Activated CD4-positive, alpha-beta T cell treated with anti-CD3 and anti-CD28 coated beads, Interleukin-10, Interleukin-2, amounts not matched to agents 100 ng/mL and 50 ng/mL, durations not matched to agents 16 hours and 8 hours (primary cell): ENCODE results near the gene TMEM89.
A peak's percentile ranks its signal among the peaks of the same experiment; 100 is the strongest.

ENCODE experiments used
- DNase-seq: peaks from one replicate; pipeline ENCODE4 v3.0.0-alpha.2; 2020

The TMEM89 gene, protein sequence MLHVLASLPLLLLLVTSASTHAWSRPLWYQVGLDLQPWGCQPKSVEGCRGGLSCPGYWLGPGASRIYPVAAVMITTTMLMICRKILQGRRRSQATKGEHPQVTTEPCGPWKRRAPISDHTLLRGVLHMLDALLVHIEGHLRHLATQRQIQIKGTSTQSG

DNA sequence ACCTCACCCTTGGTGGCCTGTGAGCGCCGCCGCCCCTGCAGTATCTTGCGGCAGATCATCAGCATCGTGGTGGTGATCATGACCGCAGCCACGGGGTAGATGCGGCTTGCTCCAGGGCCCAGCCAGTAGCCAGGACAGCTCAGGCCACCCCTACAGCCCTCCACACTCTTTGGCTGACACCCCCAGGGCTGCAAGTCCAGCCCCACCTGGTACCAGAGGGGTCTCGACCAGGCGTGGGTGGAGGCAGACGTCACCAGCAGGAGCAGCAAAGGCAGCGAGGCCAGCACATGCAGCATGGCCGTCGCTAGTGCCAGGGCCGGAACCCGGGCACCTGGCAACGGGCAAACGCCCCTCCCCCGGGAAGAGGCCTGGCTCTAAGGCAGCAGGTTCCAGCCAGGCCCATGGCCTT lies at the start of gene TMEM89:
TMEM89 (minus strand) TSS at position 309 of the 409 bp plus-strand sequence; CDS start at position 296, 13 bp downstream.
- DNase-seq: no peak

DNA sequence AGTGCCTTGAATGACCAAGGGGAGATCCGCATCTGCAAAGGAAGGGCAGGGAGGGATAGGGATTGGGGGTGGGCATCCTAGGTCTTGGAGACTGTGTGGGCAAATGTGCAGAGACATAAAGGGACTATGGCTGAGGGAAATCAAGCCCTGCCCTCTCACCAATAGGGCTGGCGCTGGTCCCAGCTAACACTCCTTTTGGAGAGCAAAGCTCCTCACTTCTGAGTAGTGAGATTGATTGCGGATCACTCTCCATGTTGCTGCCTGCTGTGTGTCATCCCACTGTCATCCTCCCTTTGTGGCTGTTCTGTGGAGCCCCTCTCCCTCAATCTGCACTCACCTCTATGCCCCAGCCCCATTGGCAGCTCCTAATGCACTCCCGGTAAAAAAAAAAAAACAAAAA lies 43.4 kb upstream of the TMEM89 start:
- no peak for DNase-seq

DNA sequence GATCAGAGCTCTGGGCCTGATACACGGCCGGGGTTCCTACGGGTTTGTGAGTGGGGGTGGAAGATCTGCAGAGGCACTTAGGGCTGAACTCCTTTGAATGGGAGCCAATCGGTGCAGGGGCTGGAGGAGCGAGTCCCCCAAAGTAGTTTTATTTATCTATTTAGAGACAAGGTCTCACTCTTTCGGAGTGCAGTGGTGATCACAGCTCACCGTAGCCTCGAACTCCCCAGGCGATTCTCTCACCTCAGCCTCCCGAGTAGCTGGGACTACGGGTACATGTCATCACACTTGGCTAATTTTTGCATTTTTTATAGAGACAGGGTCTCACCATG lies 42.7 kb upstream of the TMEM89 start:
- DNase-seq: no peak

DNA sequence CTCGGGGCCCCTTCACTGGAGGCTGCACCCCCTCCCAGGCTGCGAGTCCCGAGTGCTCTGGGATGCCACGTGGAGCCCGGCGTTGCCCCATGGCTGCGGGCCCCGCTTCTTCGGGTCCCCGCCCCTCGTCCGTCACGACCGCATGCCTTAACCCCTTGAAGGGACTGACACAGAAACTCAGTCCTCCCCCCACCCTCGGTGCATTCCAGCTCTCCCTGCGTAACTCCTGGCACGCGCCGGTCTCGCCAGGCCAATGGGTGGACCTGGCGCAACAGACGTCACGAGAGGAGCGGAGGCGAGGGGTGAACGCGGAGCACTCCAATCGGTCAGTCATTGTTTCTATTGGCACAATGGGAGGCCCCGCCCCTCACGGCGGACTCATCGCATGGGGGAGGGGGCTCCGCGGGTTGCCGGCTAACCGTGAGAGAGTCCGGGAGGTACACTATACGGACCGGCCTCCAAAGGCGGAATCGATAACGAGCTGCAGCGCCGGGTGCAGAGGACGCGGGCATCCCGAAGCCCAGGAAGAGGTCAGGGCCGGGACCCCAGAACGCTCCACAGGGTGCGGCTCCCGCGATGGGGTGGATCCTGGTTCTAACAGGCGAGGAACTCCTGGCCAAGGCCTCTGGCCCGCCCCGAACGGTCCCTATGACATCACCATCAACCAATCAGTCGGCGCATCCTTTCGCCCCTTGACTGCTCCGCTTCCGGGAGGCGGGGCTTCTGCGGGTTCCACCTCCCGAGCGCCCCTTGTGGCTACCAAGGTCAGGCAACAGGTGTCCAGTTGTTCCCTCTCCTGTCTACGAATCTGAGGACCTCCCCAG lies 42.1 kb upstream of the TMEM89 start:
- DNase-seq: peak; percentile 99

DNA sequence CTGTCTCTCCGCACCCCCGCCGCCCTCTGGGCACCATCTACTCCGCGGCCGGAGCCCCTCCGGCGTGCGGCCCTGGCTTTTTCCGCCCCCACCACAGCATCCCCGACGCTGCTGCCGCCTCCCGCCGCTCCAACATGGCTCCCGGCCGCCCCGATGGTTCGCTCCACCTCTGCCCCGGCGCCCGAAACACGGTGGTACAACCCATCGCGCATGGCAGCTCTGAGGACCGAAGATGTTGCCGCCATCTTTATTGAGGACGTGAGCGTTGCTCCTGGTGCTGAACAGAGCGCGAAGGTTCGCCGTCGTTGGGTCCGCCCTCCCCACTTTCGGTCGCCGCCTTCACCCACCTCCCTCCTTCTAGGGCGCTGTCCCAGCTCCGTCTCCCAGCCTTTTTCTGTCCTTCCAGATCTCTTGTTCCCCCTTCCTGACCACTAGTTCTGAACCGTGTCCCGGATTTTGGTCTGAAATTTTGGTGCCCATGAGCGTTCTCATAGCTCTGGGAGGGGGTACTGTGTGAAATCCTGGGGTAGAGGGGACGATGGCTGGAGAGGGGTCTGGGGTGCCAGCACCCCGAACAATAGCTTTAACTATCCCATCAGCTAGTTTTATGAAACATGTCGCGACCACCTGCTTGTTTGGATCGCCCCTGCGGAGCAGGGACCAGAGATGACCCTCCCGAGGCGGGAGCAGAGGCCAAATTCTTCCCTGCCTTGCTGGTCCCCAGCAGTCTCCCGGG lies 41.4 kb upstream of the TMEM89 start, which contains the start of gene CELSR3:
CELSR3 (minus strand) TSS at position 134 of the 736 bp plus-strand sequence. CDS start 252 bp downstream, outside the sequence.
- DNase-seq: peak; percentile 91

DNA sequence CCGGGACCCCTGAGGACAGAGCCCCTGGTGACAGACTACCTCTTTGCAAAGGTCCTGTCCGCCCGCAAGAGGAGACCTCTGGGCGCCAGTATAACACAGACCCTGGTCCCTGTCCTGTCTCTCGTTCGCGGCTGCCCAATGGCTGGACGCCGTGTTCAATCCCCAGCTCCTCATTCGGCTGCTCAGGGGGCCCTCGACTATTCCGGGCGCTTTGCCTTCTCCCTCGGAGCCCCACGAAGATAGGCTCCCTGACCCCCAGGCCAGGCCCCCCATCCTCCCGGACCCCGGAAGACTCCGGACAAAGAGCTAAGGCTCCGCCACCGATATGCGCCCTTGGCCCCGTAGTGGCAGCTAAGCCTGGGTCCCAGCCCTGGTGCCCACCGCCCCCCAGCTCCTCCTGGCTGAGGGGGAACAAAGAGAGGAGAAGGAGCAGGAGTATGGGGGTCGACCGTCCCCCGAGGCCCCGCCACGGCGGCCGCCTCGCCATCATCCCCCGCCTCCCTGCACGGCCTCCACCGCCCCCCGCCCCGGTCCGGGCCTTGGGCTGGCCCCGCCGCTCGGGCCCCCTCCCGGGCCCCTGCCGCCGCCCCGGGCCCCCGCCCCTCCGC lies 40.7 kb upstream of the TMEM89 start:
- DNase-seq: no peak

DNA sequence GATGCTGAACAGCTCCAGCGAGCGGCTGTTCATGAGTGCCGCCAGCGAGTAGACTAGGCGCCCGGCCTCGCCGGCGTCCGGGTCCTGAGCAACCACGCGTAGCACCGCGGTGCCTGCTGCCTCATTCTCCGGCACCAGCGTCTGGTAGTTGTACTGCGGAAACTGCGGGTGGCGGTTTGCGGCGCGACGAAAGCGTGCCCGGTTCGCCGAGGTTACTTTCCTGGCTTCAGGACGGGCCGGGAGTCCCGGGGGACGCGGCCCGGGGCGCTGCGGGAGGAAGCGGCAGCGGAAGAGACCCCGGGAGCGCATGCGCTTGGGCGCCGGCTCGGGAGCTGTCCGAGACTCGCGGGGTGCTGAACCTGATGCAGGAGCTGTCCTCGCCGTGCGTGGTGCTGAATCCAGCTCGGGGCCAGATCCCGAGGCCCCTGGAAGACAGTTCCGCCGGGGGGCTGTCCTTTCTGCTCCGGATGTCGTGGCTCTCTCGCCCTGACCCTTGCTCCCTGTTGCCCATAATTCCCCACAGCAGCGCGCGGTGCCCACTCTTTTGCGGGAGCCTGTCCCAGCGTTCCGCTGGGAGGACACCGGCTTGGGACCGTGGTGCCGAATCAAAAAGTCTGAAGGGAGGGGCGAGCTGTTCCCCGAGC lies 40.1 kb upstream of the TMEM89 start:
- peak; percentile 67 for DNase-seq

DNA sequence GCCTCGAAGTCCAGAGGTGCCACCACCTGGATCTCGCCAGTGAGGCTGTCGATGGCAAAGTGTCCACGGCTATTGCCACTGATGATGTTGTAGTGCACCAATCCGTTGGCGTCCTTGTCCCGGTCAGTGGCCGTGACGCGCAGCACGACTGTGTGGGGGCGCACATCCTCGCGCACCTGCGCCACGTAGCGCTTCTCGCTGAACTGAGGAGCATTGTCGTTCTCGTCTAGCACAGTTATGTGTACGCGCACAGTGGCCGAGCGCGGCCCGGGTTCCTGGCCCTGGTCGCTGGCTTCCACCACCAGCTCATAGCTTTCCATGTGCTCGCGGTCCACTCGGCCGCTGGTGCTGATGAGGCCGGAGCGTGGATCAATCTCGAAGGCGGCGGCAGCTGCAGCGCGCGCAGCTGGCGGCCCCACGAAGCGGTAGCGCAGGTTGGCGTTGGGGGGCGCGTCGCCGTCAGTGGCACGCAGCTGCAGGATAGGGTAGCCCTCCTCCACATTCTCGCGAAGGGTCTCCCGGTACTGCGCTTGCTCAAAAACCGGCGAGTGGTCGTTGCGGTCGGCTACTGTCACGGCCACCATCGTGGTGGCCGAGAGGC lies 39.3 kb upstream of the TMEM89 start:
- DNase-seq: no peak

DNA sequence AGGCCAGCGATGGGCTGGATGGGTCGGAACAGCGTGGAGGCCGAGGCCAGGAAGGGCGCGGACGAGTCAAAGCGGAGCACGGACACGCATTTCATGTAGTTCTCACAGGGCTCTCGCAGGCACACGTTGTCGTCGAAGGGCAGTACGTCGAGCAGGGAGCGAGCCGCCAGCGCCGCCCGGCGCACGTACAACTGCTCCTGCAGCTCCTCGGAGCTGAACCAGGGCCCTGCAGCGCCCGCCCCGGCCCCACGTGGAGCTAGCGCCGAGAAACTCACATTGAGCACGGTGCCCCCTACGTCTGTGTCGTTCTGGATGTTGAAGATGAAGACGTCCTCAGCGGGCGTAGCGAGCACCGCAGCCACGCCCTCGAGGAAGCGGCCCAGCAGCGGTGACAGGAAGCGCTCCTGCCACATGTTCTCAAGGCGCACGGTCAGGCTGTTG lies 35.3 kb upstream of the TMEM89 start:
- DNase-seq: peak; percentile 54

DNA sequence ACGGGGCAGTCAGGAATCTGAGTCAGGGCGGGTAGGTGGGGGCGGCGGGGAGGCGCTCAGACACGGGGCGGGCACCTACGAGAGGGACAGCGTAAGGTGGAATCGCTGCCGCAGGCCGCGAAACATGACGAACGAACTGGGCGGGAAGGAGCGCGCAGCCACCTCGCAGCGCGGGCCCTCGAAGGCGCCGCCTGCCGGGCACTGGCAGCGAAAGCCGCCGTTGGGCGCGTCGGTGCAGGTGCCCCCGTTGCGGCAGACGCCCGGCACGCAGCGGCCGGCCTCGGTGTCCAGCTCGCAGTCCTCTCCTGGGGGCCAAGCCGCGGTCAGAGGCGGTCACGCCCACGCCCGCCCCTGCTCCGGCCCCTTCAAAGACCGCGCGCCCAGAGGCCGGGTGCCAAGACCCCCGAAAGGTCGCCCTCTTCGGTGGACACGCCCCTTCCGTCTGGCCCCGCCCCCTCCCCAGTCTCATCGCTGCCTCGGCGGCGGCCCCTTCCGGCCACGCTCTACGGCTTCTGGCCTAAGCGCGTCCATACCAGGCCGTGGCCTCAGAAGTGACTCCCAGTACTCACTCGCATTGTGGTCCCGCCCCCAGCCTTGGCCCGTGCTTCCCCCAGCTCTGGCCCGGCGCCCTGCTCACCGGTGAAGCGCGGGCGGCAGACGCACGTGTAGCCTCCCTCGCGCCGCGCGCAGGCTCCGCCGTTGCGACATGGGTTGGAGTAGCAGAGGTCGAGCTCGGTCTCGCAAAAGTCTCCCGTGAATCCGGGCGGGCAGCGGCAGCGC lies 34.7 kb upstream of the TMEM89 start:
- DNase-seq: peak; percentile 88

DNA sequence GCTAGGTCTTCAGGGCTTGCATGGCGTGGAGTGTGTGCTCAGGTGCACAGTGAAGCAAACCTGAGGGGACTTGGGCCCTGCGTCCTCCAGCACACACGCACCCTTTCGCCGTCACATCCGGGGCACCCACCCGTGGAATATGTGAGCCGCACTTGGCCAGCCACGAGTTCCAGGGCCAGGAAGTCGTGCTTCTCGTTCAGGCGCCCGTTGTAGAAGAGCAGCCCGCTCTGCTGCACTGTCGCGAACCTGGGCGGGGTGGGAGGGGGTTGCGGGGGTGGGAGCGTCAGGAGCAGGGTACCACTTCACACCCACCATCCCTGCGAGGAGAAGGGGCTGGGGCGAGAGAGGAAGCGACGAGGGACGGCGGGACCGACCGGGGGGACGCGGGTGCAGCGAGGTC lies 34.0 kb upstream of the TMEM89 start:
- DNase-seq: peak; percentile 53

DNA sequence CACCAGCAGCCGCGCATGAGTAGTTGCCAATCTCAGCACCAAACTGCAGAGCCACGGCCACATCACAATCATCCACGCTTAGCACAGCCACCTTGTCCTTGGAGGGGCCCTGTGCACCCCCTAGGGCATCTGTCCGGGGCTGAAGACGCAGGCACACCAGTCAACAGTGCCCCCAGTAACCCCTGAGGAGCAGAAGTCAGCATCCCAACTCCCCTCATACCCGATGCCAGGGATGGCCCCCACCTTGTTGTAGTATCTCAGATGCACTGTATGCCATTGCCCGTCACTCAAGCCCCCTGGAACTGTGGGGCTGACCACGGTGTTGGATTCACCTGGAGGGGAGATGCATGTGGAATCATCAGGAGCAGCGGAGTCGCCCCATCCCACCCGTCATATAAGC lies 33.5 kb upstream of the TMEM89 start:
- no peak for DNase-seq

DNA sequence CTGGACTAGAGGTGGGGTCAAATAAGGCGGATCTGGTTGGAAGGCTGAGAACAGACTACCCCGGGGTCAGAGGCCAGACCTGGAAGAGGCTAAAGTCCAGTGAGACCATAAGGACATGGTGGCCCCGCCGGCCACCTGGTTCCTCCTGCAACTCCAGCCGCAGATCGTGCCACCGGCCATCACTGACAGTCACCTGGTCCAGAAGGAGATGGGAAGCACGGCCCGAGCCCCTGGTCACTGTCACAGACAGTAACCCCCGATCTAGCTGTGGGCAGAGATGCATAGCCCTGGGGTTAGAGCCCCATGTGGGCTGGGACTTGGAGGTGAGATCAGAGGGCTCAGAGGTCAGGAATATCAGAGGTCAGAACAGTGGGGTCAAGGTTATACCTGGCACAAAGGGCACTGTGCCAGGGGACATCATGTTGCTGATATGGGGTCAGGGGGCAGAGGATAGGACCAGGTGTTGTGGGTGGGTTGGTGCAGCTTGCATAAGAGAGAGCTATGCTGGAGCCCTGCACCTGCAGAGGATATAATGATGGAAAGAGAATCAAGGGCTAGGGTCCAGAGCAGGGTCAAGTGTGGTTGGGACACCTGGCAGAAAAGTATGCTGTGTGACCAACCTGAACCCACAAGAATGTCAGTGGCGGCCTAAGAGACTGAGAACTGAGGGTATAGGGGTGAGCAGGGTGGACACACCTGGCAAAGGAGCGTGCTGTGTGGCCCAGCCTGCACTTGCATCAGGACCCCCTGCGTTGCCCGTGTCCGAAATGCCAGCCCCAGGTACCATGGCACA lies 31.6 kb upstream of the TMEM89 start:
- DNase-seq: no peak

DNA sequence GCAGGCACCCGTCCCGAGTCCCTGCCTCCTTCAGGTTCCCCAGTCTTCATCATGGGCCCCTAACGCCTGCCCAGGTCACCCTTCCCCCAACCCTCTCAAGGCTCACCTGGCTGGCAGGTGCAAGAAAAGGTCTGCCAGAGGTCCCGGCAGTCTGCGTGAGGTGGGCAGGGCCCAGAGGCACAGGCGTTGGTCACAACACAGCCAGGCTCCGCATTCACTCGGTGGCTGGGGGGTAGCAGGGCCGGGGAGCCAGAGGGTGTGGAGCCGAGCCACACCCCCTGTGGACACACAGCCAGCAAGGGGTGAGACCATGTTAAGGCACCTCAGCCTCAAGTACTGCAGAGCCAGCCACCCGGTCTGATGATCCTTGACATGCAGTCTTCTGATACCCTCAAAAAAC lies 30.2 kb upstream of the TMEM89 start:
- no peak for DNase-seq

DNA sequence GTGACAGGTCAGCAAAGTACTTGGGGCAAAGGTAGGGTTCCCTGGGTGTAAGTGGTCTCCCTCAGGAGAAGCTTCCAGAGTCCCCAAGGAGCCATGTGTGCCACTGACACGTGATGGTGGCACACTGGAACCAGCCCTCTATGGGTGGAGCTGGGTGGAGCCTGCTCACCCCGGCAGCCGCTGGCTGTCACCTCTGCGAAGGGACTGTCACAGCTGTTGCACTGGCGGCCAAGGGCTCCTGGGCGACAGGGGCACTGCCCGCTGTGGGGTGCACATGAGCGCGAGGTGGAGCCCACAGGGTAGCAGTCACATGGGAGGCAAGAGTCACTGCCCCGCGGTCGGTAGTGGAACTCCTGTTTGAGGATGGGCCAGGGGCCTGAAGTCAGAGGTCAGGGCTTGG lies 29.2 kb upstream of the TMEM89 start:
- DNase-seq: no peak

DNA sequence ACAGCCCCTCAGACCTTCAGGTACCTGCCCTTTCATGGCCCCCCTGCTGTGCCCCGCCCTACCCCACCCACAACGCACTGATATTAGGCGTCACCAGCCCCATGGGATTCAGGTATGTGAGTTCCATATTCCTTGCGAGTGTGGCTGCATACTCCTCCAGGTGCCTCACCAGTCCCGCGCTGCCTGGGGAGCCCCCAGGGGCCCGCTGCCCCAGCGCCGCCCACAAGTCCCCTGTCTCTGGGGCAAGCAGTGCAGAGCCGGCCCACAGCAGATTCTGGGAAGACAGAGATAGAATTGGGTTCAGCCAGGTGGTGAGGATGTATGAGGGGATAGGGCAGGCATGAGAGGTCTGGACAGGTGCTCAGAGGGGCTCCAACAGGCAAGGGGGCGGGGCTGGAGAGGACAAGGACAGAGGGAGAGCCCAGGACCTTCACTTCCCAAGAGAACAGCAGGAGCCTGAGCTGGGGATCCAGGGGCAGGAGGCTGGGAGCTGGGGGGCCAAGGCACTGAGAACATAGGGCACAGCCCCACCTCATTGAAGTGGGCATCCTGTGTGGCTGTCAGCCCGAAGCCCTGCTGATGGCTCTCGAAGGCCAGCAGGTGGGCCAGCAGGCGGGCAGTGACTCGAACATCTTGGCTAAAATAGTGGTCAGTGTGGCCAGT lies 26.8 kb upstream of the TMEM89 start:
- no peak for DNase-seq

DNA sequence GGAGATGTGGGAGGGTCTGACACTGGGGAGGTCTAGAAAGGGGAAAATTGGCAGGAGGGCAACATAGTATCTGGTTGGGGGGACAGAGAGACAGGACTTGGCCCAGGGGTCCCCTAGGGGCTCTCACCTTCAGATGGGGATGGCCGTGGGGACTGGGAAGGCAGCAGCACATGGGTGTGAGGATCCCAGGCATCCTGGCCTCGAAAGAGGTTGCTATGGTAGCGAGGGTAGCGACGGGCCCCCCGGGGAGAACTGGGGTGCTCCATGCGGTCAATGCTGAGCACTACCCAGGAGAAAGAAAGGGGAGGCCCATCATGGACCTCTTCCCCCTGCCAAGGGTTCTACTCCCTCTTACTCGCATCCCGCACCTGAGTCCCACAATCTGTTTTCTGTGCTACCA lies 26.1 kb upstream of the TMEM89 start:
- no peak for DNase-seq

DNA sequence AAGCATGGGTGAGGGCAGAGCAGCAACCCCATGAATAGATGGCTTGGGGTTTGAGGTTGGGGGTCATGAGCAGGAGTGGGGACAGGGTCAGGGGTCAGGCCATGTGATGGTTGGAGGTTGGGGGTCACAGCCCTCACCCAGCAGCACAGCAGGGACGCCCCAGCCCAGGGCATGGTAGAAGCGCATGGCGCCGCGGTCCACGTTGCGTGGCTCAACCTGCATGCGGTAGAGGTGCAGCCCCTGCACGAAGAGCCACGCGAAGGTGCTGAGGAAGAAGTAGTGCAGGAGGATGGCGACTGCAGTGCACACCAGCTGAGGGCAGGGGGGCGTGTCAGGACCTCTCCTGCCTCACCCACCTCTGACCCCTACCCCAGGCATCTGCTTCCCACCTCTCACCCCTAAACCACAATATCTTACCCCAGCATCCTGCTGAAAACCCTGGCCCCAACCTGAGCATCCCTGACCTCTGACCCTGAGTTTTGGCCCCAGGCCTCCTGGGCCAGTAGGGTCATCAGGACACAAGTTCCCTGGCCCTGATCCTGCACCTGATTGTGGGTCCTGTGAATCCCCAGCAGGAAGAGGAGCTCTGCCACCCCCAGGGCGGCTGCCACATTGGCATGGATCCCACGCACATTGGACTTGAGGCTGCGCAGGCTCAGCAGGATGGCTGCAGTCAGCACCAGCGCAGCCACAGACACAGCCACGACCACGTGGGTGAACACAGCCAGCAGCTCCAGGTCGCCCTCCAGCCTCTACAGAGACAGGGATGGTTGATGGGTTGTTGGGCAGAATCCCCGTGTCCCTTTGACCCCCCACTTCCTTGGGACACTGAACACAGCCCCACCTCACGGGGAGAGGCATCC lies 23.6 kb upstream of the TMEM89 start:
- no peak for DNase-seq

DNA sequence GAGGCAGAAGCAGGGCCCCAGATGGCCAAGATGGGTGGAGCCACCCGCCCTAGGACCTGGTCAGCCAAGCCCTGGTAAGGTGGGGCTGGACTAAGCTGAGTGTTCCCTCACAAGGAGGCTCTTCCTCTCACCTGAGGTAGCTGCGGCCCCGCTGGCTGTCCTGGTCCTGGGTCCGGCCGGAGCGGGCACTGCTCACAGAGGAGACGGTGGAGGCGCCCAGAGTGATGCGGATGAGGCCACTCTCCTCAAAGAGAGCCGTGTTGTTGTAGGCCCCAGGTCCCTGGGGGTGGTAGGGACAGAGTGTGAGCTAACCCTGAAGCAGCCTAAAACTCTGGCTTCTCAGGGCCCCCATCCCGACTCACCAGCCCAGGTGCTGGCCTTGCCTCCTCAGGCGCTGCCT lies 21.0 kb upstream of the TMEM89 start:
- no peak for DNase-seq
